ENCODE data around the gene CLCN1. TPM values are rescaled to one million over a fixed set of nuclear protein-coding genes. Genes with fewer than 3 reads are reported as not detected.

Gene CLCN1
- total and polyA plus RNA-seq, 2 donors (not counting 3 experiments of a cell fraction or from before 2014, with no cell fraction given): not detected

GRCh38 chr7:143305423-143306070 is 10.4 kb upstream of the CLCN1 start:
- TF ChIP-seq EZH2 (IDR thresholded peaks at IDR 0.05; ENCODE audit: borderline replicate concordance, low read depth, low read length, severe bottlenecking) (no peak), POLR2AphosphoS5 (IDR thresholded peaks at IDR 0.05; ENCODE audit: insufficient read depth, low read depth, low read length) (no peak), MYC (IDR thresholded peaks at IDR 0.05; ENCODE audit: low read depth, low read length) (no peak), CTCF (IDR thresholded peaks at IDR 0.05; ENCODE audit: extremely low read depth in 1 of 2, insufficient read depth in 1 of 2, low read depth in 1 of 2, low read length in 2 of 2) (peak; percentile 72 to 86), MAX (IDR thresholded peaks at IDR 0.05; ENCODE audit: insufficient read depth, insufficient read length) (no peak)
- H3K4me3 ChIP-seq (replicated peaks in 1 of 3; ENCODE audit: insufficient read depth in 1 of 3, low read depth in 1 of 3, low read length in 3 of 3): no peak overlapping the region
- H3K9me3 ChIP-seq (replicated peaks; ENCODE audit: control insufficient read depth, insufficient read depth, low read length): no peaks in the 10 kb centered on the region
- intact Hi-C loops (cut with micrococcal nuclease) (loop anchor here (1.0 to 5.0 kb wide), 2 partner anchors 57 to 65 kb away; partner anchors contain the start of gene FAM131B), dilution Hi-C loops (cut with MboI; ENCODE audit: extremely low pct_ligation_motif_present, low sequenced_read_pairs) (no loop called here)
- H3K9me1 ChIP-seq (replicated peaks; ENCODE audit: control insufficient read depth, extremely low read depth, insufficient read depth, low read length): no peaks in the 10 kb centered on the region
- POLR2A ChIA-PET: no interaction called here
- H4K20me1 ChIP-seq (replicated peaks; ENCODE audit: control insufficient read depth, extremely low read depth, insufficient read depth, low read length): no peaks in the 10 kb centered on the region
- no peak overlapping the region for H3K27ac ChIP-seq (ENCODE audit: insufficient read depth, low read depth, low read length)
- no peak overlapping the region for H3K9ac ChIP-seq (replicated peaks; ENCODE audit: extremely low read depth, insufficient read depth, low read length)
- FAIRE-seq (peak; percentile 74), DNase-seq (ENCODE audit: low read depth, low spot score) (peak; percentile 57)
- no peak overlapping the region for H2AFZ ChIP-seq (ENCODE audit: low read depth, low read length)
- H3K36me3 ChIP-seq (ENCODE audit: control insufficient read depth in 2 of 2, extremely low read depth in 1 of 2, insufficient read depth in 2 of 2, low read length in 2 of 2): peaks cover 33 to 44% of the 10 kb centered on the region in 2 experiments
- no peaks in the 10 kb centered on the region for H3K4me1 ChIP-seq (ENCODE audit: control insufficient read depth, extremely low read depth, insufficient read depth, low read length)
- BruUV-seq (replicated peaks): TSS peak; percentile 30
- CTCF ChIA-PET: interaction anchor here (0.7 to 2.8 kb wide), 8 partner anchors 10 to 91 kb away, joined by 3 to 45 read pairs (median 6); no protein-coding TSS in a partner anchor
- H3K27me3 ChIP-seq (ENCODE audit: control insufficient read depth in 2 of 2, insufficient read depth in 2 of 2, low read length in 2 of 2): no peaks in the 10 kb centered on the region
- H3K4me2 ChIP-seq (ENCODE audit: insufficient read depth, low read length): no peak overlapping the region
- no peaks in the 10 kb centered on the region for H3K79me2 ChIP-seq (ENCODE audit: control insufficient read depth, insufficient read depth, low read length)
